Progenitor cell of endocrine pancreas (in vitro differentiated cells): ENCODE data around the gene PLEKHA6. TPM values are rescaled to one million over a fixed set of nuclear protein-coding genes. Genes with fewer than 3 reads are reported as not detected.

Experiments used
- DNase-seq: peaks from one replicate; pipeline ENCODE4 v3.0.0; 2021; ENCODE audit warnings: low spot score; ENCODE audit not compliant: unreplicated experiment
- H3K27ac Mint-ChIP-seq: 2 replicates; pipeline ENCODE4 v1.8.0; 2021; ENCODE audit warnings: mild to moderate bottlenecking, moderate library complexity, mixed read lengths
- H3K27me3 Mint-ChIP-seq: 2 replicates; pipeline ENCODE4 v1.8.0; 2021; ENCODE audit warnings: mixed read lengths
- H3K36me3 Mint-ChIP-seq: 2 replicates; pipeline ENCODE4 v1.8.0; 2022; ENCODE audit warnings: mixed read lengths; ENCODE audit not compliant: insufficient read depth
- H3K4me1 Mint-ChIP-seq: 2 replicates; pipeline ENCODE4 v1.8.0; 2021; ENCODE audit warnings: low read depth, mixed read lengths
- H3K4me3 Mint-ChIP-seq: 2 replicates; pipeline ENCODE4 v1.8.0; 2021; ENCODE audit warnings: low read depth, mild to moderate bottlenecking, moderate library complexity, mixed read lengths
- H3K9me3 Mint-ChIP-seq: 2 replicates; pipeline ENCODE4 v1.8.0; 2021; ENCODE audit warnings: low read depth, mixed read lengths
- CTCF ChIP-seq: fragments of 200-600 bp; sonication (generic); IDR thresholded peaks from one replicate; pipeline ENCODE4 v1.5.0; 2021; ENCODE audit warnings: antibody characterized with exemption, mild to moderate bottlenecking; ENCODE audit not compliant: unreplicated experiment
- total RNA-seq: library from RNA; stranded (reverse); gene quantifications from 2 replicates; pipeline ENCODE4 v1.2.1, GENCODE V29; 2021

PLEKHA6 gene
- total RNA-seq, 1 donor from 2014 or later: 66.9 TPM

- H3K27ac Mint-ChIP-seq: no peak overlapping the region
- DNase-seq: no peak
- H3K4me1 Mint-ChIP-seq: peaks cover 4% of the 10 kb centered on the region
- H3K4me3 Mint-ChIP-seq: no peak overlapping the region
- no peak for TF ChIP-seq CTCF
- no peaks in the 10 kb centered on the region for H3K36me3 Mint-ChIP-seq
- no peaks in the 10 kb centered on the region for H3K9me3 Mint-ChIP-seq
- H3K27me3 Mint-ChIP-seq: peaks cover 2% of the 10 kb centered on the region
Observed at GRCh38 chr1:204322339-204322868, 37.3 kb downstream of the PLEKHA6 start.

- no peak overlapping the region for H3K4me3 Mint-ChIP-seq
- no peak for DNase-seq
- TF ChIP-seq CTCF: no peak
- peaks cover 2% of the 10 kb centered on the region for H3K27me3 Mint-ChIP-seq
- peaks cover 4% of the 10 kb centered on the region for H3K4me1 Mint-ChIP-seq
- H3K9me3 Mint-ChIP-seq: no peaks in the 10 kb centered on the region
- H3K27ac Mint-ChIP-seq: no peak overlapping the region
- H3K36me3 Mint-ChIP-seq: no peaks in the 10 kb centered on the region
Observed at GRCh38 chr1:204321665-204322064, 38.1 kb downstream of the PLEKHA6 start.

- H3K27me3 Mint-ChIP-seq: peaks cover 2% of the 10 kb centered on the region
- no peak overlapping the region for H3K27ac Mint-ChIP-seq
- H3K36me3 Mint-ChIP-seq: no peaks in the 10 kb centered on the region
- no peak overlapping the region for H3K4me3 Mint-ChIP-seq
- H3K4me1 Mint-ChIP-seq: peaks cover 4% of the 10 kb centered on the region
- no peak for TF ChIP-seq CTCF
- no peak for DNase-seq
- H3K9me3 Mint-ChIP-seq: no peaks in the 10 kb centered on the region
Observed at GRCh38 chr1:204321051-204321450, 38.7 kb downstream of the PLEKHA6 start.

GRCh38 chr1:204320382-204320804, 39.3 kb downstream of the PLEKHA6 start:
- H3K9me3 Mint-ChIP-seq: no peaks in the 10 kb centered on the region
- H3K27ac Mint-ChIP-seq: no peak overlapping the region
- no peak for DNase-seq
- H3K36me3 Mint-ChIP-seq: no peaks in the 10 kb centered on the region
- H3K4me1 Mint-ChIP-seq: peaks cover 4% of the 10 kb centered on the region
- TF ChIP-seq CTCF: no peak
- H3K27me3 Mint-ChIP-seq: peaks cover 2% of the 10 kb centered on the region
- H3K4me3 Mint-ChIP-seq: no peak overlapping the region

- no peak overlapping the region for H3K27ac Mint-ChIP-seq
- DNase-seq: no peak
- H3K27me3 Mint-ChIP-seq: no peaks in the 10 kb centered on the region
- H3K4me1 Mint-ChIP-seq: peaks cover 6% of the 10 kb centered on the region
- H3K36me3 Mint-ChIP-seq: no peaks in the 10 kb centered on the region
- no peak for TF ChIP-seq CTCF
- H3K9me3 Mint-ChIP-seq: no peaks in the 10 kb centered on the region
- no peak overlapping the region for H3K4me3 Mint-ChIP-seq
Observed at GRCh38 chr1:204319462-204319861, 40.3 kb downstream of the PLEKHA6 start.
